ENCODE results near the gene PERP. TPM values are rescaled to one million over a fixed set of nuclear protein-coding genes. Genes with fewer than 3 reads are reported as not detected.

The PERP gene
- total RNA-seq, 2 donors from 2014 or later = 85.4 to 120 TPM

GRCh38 chr6:138098306-138098705 lies 8.9 kb downstream of the PERP start:
- Histone ChIP-seq H3K9me3 (ENCODE audit: control insufficient read depth, low read length) (peaks cover 30% of the 10 kb centered on the region), H3K36me3 (ENCODE audit: control insufficient read depth, insufficient read depth, low read length) (peaks cover 78% of the 10 kb centered on the region), H3K27me3 (ENCODE audit: control insufficient read depth, insufficient read depth, low read length, poor library complexity, severe bottlenecking) (no peaks in the 10 kb centered on the region), H3K4me3 (ENCODE audit: low read length) (peak overlapping the region; percentile 42), H3K4me1 (ENCODE audit: control insufficient read depth, insufficient read depth, low read length) (no peaks in the 10 kb centered on the region), H3K9ac (ENCODE audit: extremely low read depth, low read length, poor library complexity, severe bottlenecking) (no peak overlapping the region), H3K27ac (ENCODE audit: low read depth, low read length) (no peak overlapping the region)
- no peak overlapping the region for H3K4me3 Mint-ChIP-seq
- H3K27ac Mint-ChIP-seq = no peak overlapping the region
- H3K27me3 Mint-ChIP-seq (ENCODE audit: insufficient read depth) = no peaks in the 10 kb centered on the region
- WGBS, 2 experiments (ENCODE audit: insufficient coverage in 1 of 2, insufficient read length in 1 of 2) = 91% methylated on average over 1 to 2 of the region's 2 CpGs
- peaks cover 39% of the 10 kb centered on the region for H3K4me1 Mint-ChIP-seq
- peaks cover 71% of the 10 kb centered on the region for H3K36me3 Mint-ChIP-seq (ENCODE audit: low read depth)
- H3K9me3 Mint-ChIP-seq = peaks cover 16% of the 10 kb centered on the region
- TF ChIP-seq CTCF (conservative IDR thresholded peaks at IDR 0.05) = no peak
- DNase-seq = no peak

GRCh38 chr6:138094260-138094659 lies 13.0 kb downstream of the PERP start:
- Histone ChIP-seq H3K9ac (ENCODE audit: extremely low read depth, low read length, poor library complexity, severe bottlenecking) (no peak overlapping the region), H3K9me3 (ENCODE audit: control insufficient read depth, low read length) (peaks cover 17% of the 10 kb centered on the region), H3K27ac (ENCODE audit: low read depth, low read length) (no peak overlapping the region), H3K27me3 (ENCODE audit: control insufficient read depth, insufficient read depth, low read length, poor library complexity, severe bottlenecking) (no peaks in the 10 kb centered on the region), H3K4me3 (ENCODE audit: low read length) (no peak overlapping the region), H3K4me1 (ENCODE audit: control insufficient read depth, insufficient read depth, low read length) (peaks cover 8% of the 10 kb centered on the region), H3K36me3 (ENCODE audit: control insufficient read depth, insufficient read depth, low read length) (peaks cover 93% of the 10 kb centered on the region)
- no peak for DNase-seq
- Mint-ChIP-seq H3K4me1 (peaks cover 42% of the 10 kb centered on the region), H3K27me3 (ENCODE audit: insufficient read depth) (no peaks in the 10 kb centered on the region), H3K36me3 (ENCODE audit: low read depth) (peaks cover 80% of the 10 kb centered on the region), H3K27ac (no peak overlapping the region), H3K9me3 (peaks cover 14% of the 10 kb centered on the region), H3K4me3 (no peak overlapping the region)
- no peak for TF ChIP-seq CTCF (conservative IDR thresholded peaks at IDR 0.05)
- 100% methylated on average over 1 of the region's 1 CpG; no CpG with 5 or more reads in 1 of the 2 experiments for WGBS, 2 experiments (ENCODE audit: insufficient coverage in 1 of 2, insufficient read length in 1 of 2)

- no peaks in the 10 kb centered on the region for H3K27me3 Mint-ChIP-seq (ENCODE audit: insufficient read depth)
- DNase-seq = no peak
- TF ChIP-seq CTCF (conservative IDR thresholded peaks at IDR 0.05) = no peak
- no peak overlapping the region for H3K4me3 Mint-ChIP-seq
- no peak overlapping the region for H3K27ac Mint-ChIP-seq
- H3K36me3 Mint-ChIP-seq (ENCODE audit: low read depth) = peaks cover 74% of the 10 kb centered on the region
- H3K27me3 ChIP-seq (ENCODE audit: control insufficient read depth, insufficient read depth, low read length, poor library complexity, severe bottlenecking) = no peaks in the 10 kb centered on the region
- H3K4me1 ChIP-seq (ENCODE audit: control insufficient read depth, insufficient read depth, low read length) = peaks cover 10% of the 10 kb centered on the region
- peaks cover 46% of the 10 kb centered on the region for H3K4me1 Mint-ChIP-seq
- peaks cover 11% of the 10 kb centered on the region for H3K9me3 ChIP-seq (ENCODE audit: control insufficient read depth, low read length)
- no peak overlapping the region for H3K9ac ChIP-seq (ENCODE audit: extremely low read depth, low read length, poor library complexity, severe bottlenecking)
- peaks cover 90% of the 10 kb centered on the region for H3K36me3 ChIP-seq (ENCODE audit: control insufficient read depth, insufficient read depth, low read length)
- WGBS, 2 experiments (ENCODE audit: insufficient coverage in 1 of 2, insufficient read length in 1 of 2) = 100% methylated on average over 1 of the region's 2 CpGs; no CpG with 5 or more reads in 1 of the 2 experiments
- no peak overlapping the region for H3K4me3 ChIP-seq (ENCODE audit: low read length)
- peaks cover 10% of the 10 kb centered on the region for H3K9me3 Mint-ChIP-seq
- H3K27ac ChIP-seq (ENCODE audit: low read depth, low read length) = no peak overlapping the region
These were observed 13.6 kb downstream of the PERP start for GRCh38 chr6:138093632-138094031.

Data from endodermal cell (in vitro differentiated cells).